ENCODE results near the gene EIF1AD. TPM values are rescaled to one million over a fixed set of nuclear protein-coding genes. Genes with fewer than 3 reads are reported as not detected.

EIF1AD gene
- total and polyA plus RNA-seq, 2 of the 8 experiments (the other 6 are each of a cell fraction or from before 2014, with no cell fraction given) = 32.6 to 39.9 TPM

- TF ChIP-seq, protein P1, sequence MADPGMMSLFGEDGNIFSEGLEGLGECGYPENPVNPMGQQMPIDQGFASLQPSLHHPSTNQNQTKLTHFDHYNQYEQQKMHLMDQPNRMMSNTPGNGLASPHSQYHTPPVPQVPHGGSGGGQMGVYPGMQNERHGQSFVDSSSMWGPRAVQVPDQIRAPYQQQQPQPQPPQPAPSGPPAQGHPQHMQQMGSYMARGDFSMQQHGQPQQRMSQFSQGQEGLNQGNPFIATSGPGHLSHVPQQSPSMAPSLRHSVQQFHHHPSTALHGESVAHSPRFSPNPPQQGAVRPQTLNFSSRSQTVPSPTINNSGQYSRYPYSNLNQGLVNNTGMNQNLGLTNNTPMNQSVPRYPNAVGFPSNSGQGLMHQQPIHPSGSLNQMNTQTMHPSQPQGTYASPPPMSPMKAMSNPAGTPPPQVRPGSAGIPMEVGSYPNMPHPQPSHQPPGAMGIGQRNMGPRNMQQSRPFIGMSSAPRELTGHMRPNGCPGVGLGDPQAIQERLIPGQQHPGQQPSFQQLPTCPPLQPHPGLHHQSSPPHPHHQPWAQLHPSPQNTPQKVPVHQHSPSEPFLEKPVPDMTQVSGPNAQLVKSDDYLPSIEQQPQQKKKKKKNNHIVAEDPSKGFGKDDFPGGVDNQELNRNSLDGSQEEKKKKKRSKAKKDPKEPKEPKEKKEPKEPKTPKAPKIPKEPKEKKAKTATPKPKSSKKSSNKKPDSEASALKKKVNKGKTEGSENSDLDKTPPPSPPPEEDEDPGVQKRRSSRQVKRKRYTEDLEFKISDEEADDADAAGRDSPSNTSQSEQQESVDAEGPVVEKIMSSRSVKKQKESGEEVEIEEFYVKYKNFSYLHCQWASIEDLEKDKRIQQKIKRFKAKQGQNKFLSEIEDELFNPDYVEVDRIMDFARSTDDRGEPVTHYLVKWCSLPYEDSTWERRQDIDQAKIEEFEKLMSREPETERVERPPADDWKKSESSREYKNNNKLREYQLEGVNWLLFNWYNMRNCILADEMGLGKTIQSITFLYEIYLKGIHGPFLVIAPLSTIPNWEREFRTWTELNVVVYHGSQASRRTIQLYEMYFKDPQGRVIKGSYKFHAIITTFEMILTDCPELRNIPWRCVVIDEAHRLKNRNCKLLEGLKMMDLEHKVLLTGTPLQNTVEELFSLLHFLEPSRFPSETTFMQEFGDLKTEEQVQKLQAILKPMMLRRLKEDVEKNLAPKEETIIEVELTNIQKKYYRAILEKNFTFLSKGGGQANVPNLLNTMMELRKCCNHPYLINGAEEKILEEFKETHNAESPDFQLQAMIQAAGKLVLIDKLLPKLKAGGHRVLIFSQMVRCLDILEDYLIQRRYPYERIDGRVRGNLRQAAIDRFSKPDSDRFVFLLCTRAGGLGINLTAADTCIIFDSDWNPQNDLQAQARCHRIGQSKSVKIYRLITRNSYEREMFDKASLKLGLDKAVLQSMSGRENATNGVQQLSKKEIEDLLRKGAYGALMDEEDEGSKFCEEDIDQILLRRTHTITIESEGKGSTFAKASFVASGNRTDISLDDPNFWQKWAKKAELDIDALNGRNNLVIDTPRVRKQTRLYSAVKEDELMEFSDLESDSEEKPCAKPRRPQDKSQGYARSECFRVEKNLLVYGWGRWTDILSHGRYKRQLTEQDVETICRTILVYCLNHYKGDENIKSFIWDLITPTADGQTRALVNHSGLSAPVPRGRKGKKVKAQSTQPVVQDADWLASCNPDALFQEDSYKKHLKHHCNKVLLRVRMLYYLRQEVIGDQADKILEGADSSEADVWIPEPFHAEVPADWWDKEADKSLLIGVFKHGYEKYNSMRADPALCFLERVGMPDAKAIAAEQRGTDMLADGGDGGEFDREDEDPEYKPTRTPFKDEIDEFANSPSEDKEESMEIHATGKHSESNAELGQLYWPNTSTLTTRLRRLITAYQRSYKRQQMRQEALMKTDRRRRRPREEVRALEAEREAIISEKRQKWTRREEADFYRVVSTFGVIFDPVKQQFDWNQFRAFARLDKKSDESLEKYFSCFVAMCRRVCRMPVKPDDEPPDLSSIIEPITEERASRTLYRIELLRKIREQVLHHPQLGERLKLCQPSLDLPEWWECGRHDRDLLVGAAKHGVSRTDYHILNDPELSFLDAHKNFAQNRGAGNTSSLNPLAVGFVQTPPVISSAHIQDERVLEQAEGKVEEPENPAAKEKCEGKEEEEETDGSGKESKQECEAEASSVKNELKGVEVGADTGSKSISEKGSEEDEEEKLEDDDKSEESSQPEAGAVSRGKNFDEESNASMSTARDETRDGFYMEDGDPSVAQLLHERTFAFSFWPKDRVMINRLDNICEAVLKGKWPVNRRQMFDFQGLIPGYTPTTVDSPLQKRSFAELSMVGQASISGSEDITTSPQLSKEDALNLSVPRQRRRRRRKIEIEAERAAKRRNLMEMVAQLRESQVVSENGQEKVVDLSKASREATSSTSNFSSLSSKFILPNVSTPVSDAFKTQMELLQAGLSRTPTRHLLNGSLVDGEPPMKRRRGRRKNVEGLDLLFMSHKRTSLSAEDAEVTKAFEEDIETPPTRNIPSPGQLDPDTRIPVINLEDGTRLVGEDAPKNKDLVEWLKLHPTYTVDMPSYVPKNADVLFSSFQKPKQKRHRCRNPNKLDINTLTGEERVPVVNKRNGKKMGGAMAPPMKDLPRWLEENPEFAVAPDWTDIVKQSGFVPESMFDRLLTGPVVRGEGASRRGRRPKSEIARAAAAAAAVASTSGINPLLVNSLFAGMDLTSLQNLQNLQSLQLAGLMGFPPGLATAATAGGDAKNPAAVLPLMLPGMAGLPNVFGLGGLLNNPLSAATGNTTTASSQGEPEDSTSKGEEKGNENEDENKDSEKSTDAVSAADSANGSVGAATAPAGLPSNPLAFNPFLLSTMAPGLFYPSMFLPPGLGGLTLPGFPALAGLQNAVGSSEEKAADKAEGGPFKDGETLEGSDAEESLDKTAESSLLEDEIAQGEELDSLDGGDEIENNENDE (IDR thresholded peaks at IDR 0.05; ENCODE audit: insufficient replicate concordance, low read length) = no peak
Measured at GRCh38 chr11:65972116-65972515, 29.8 kb downstream of the EIF1AD start (continued).

All from H1 (cell line).